GM19395 (cell line): ENCODE measurements around the gene SYCE3.
"Not testable (repeated sequence)": the region's sequence is repeated elsewhere in the genome, so short reads cannot be mapped to it uniquely, and the experiment has no call there.

Experiments
- ATAC-seq: cut with Tn5 transposase; IDR thresholded peaks from one replicate; pipeline ENCODE4 v1.9.1; 2021; ENCODE audit warnings: mild to moderate bottlenecking, moderate library complexity; ENCODE audit not compliant: unreplicated experiment

Gene SYCE3

GRCh38 chr22:50562523-50563412, at the start of gene SYCE3:
SYCE3 (minus strand) TSS chr22:50562919; CDS start chr22:50556405, 6,514 bp downstream.
- peak; percentile 97 for ATAC-seq

- no peak for ATAC-seq
These were observed 49.4 kb upstream of the SYCE3 start for GRCh38 chr22:50612168-50612527.

GRCh38 chr22:50611341-50612060, 48.8 kb upstream of the SYCE3 start:
- no peak for ATAC-seq

- ATAC-seq: no peak
These were observed 47.9 kb upstream of the SYCE3 start for GRCh38 chr22:50610581-50610980.

- no peak for ATAC-seq
These were observed 47.3 kb upstream of the SYCE3 start for GRCh38 chr22:50610041-50610451.

- no peak for ATAC-seq
These were observed 46.9 kb upstream of the SYCE3 start for GRCh38 chr22:50609599-50609998.

GRCh38 chr22:50608996-50609395, 46.3 kb upstream of the SYCE3 start:
- ATAC-seq: no peak

GRCh38 chr22:50608058-50608840, 45.5 kb upstream of the SYCE3 start:
- not testable (repeated sequence) for ATAC-seq

- ATAC-seq: no peak
These were observed 44.9 kb upstream of the SYCE3 start for GRCh38 chr22:50607659-50608020.

GRCh38 chr22:50606946-50607658, 44.4 kb upstream of the SYCE3 start:
- ATAC-seq: no peak

GRCh38 chr22:50606165-50606945, 43.6 kb upstream of the SYCE3 start:
- no peak for ATAC-seq

GRCh38 chr22:50605613-50606074, 42.9 kb upstream of the SYCE3 start:
- ATAC-seq: no peak

- ATAC-seq: no peak
These were observed 42.4 kb upstream of the SYCE3 start for GRCh38 chr22:50605002-50605612.

- ATAC-seq: no peak
These were observed 41.7 kb upstream of the SYCE3 start for GRCh38 chr22:50604256-50605001.

GRCh38 chr22:50603511-50604255, 41.0 kb upstream of the SYCE3 start:
- no peak for ATAC-seq

GRCh38 chr22:50602338-50602700, 39.6 kb upstream of the SYCE3 start:
- no peak for ATAC-seq

- ATAC-seq: no peak
These were observed 39.1 kb upstream of the SYCE3 start for GRCh38 chr22:50601669-50602337.
